ENCODE data around the gene SPAAR. TPM values are rescaled to one million over a fixed set of nuclear protein-coding genes. Genes with fewer than 3 reads are reported as not detected.

Gene SPAAR
- total RNA-seq, 4 donors from 2014 or later: 7.8 to 42.4 (median 12.8) TPM

DNA sequence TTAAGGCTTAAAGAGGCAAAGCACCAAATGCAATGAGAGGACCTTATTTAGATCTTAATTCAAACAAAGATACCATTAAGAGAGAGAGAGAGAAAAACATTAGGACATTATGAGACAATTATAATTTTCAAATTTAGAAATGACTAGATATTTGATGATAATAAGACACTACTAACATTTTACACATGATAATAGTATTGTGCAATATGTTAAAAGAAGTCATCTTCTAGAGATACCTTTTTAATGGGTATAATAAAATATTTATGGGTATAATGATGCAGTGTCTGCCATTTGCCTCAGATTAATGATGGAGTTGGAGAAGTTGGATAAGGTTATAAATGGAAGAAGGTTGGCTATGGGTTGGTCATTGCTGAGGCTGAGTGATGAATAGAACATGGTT, 21.2 kb downstream of the SPAAR start:
- TF ChIP-seq, protein P1, sequence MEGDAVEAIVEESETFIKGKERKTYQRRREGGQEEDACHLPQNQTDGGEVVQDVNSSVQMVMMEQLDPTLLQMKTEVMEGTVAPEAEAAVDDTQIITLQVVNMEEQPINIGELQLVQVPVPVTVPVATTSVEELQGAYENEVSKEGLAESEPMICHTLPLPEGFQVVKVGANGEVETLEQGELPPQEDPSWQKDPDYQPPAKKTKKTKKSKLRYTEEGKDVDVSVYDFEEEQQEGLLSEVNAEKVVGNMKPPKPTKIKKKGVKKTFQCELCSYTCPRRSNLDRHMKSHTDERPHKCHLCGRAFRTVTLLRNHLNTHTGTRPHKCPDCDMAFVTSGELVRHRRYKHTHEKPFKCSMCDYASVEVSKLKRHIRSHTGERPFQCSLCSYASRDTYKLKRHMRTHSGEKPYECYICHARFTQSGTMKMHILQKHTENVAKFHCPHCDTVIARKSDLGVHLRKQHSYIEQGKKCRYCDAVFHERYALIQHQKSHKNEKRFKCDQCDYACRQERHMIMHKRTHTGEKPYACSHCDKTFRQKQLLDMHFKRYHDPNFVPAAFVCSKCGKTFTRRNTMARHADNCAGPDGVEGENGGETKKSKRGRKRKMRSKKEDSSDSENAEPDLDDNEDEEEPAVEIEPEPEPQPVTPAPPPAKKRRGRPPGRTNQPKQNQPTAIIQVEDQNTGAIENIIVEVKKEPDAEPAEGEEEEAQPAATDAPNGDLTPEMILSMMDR (IDR thresholded peaks at IDR 0.05; ENCODE audit: low read depth): no peak

DNA sequence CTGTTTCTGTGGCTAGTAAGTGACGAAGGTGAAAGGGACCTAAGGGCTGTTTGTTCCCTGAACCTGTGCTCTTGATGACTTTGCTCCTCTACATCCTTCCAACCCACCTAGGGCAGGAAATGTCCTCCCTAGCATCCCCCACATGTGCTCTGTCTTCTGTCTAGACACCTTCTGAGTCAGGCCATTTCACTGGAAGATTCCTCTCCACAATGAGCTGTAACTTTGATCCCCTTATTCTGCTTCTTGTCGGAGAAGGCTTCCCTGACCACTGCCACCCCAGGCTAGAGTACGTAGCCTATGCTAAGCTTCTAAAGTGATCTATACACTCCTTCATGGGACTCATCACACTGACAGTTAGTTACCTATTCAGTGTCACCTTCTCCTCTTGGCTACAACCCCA, 21.7 kb downstream of the SPAAR start:
- TF ChIP-seq, protein P1 (IDR thresholded peaks at IDR 0.05; ENCODE audit: low read depth): no peak

DNA sequence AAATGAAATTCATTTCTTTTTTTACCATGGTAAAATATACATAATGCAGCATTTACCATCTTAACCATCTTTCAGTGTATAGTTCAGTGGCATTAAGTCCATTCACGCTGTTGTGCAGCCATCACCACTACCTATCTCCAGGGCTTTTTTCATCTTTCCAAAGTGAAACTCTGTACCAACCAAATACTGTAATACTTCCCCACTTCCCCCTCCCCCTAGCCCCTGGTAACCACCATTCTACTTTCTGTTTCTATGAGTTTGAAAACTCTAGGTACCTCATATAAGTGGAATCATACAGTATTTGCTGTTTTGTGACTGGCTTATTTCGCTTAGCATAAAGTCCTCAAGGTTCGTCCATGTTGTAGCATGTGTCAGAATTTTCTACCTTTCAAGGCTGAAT, 23.4 kb downstream of the SPAAR start:
- TF ChIP-seq, protein P1 (IDR thresholded peaks at IDR 0.05; ENCODE audit: low read depth): no peak

DNA sequence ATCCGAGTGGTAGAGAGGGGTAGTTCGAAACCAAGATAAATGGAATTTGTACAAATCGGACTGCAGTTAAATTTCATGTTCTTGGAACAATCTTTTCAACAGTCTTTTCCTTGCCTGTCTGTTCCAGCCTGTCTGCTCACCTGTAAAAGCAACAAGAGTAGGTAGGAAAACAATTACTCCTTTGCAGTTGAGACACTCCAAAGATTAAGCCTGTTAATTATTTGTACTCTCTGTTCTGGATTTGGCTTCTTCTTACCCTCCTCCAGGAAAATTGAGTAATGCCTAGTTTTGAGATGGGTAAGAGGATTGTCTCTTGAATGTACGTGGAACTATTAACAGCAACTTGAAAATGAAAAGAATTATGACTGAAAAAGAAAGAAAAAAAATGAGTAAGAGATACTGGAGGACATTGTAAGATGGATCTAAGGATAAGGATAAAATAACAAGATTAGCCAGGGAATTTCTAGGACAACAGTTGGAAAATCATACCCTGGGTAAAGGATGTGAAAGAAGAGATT, 24.3 kb downstream of the SPAAR start:
- TF ChIP-seq, protein P1 (IDR thresholded peaks at IDR 0.05; ENCODE audit: low read depth): no peak

DNA sequence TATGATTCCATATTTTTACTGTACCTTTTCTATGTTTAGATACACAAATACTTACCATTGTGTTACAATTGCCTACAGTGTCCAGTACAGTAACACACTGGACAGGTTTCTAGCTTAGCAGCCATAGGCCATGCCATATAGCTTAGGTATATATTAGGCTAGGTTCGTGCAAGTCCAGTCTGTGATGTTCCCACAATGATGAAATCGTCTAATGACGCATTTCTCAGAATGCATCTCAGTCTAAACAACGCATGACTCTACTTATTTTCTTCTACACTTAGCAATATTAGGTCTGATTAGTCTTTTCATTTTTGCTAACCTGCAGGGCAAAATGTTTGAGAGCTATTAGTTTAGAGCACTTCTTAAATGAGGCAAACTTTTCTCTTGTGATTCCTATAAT, 26.0 kb downstream of the SPAAR start:
- TF ChIP-seq, protein P1 (IDR thresholded peaks at IDR 0.05; ENCODE audit: low read depth): no peak

DNA sequence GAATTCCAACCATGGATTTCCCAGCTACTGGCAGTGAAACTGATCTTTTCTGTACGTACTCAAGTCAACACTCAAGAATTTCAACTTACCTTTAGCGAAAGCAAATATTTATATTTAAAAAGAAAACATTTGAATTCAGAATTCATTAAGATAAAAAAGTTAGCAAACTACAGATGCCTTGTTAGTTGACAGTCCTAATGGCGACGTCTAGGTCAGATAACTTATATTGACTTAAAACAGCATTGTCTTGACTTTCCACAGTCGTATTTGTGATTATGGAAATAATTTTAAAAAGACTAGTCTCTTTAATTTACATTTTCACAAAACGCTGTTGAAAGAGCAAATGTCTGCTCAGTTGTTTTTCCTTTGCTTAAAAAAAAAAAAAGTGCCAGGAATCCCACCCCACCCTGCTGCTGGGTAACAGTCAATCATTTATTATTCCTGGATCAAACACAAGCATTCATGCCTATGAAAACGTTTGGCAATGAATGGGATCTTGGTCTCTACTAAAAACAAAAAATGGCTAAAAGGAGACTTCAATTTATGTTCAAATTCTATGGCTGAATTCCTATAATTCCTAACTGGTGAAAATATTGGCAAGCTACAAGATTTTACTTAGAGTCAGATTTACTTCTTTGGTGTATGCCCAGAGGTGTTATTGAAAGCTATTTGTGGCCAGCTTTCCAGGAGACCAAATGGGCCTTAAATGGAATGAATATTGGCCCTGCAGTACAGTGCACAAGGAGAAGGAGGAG, 26.6 kb downstream of the SPAAR start:
- TF ChIP-seq, protein P1 (IDR thresholded peaks at IDR 0.05; ENCODE audit: low read depth): no peak

DNA sequence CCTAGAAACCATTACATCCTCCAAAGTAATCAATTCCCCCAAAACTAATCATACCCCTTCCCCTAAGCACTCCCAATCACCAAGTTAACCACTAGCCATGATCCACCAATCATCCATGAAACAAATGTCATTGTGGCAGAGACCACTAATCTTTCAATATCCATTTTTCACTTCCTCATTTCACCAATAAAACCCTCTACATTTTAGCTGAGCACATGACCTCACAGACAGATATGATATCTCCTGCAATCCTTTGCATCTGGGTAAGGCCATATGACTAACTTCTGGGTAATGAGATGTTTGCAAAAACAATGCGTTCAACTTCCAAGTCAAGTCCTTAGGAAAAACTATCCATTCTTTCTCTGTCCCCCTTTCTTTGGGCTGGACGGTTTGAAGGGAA, 27.9 kb downstream of the SPAAR start:
- TF ChIP-seq, protein P1 (IDR thresholded peaks at IDR 0.05; ENCODE audit: low read depth): no peak
